Measurements from ENCODE around the gene KIF25.

The KIF25 gene

GRCh38 chr6:167987396-167988153, 9.9 kb upstream of the KIF25 start:
- H3K36me3 ChIP-seq (ENCODE audit: control insufficient read depth in 1 of 2, insufficient read depth in 2 of 2, low read length in 2 of 2) = no peaks in the 10 kb centered on the region
- no peaks in the 10 kb centered on the region for H3K9me3 ChIP-seq (ENCODE audit: control insufficient read depth in 1 of 2, low read length in 2 of 2)
- no peaks in the 10 kb centered on the region for H3K27me3 ChIP-seq (ENCODE audit: low read depth, low read length)
- no peak overlapping the region for H3K4me3 ChIP-seq (ENCODE audit: low read depth in 1 of 2, low read length in 2 of 2)
- H3K27ac ChIP-seq (ENCODE audit: low read length) = no peak overlapping the region
- H3K4me1 ChIP-seq (ENCODE audit: control insufficient read depth in 1 of 2, insufficient read depth in 2 of 2, low read length in 2 of 2) = no peaks in the 10 kb centered on the region

GRCh38 chr6:167988154-167988495, 9.3 kb upstream of the KIF25 start:
- Histone ChIP-seq H3K27me3 (ENCODE audit: low read depth, low read length) (no peaks in the 10 kb centered on the region), H3K4me3 (ENCODE audit: low read depth in 1 of 2, low read length in 2 of 2) (no peak overlapping the region), H3K27ac (ENCODE audit: low read length) (no peak overlapping the region), H3K9me3 (ENCODE audit: control insufficient read depth in 1 of 2, low read length in 2 of 2) (no peaks in the 10 kb centered on the region), H3K4me1 (ENCODE audit: control insufficient read depth in 1 of 2, insufficient read depth in 2 of 2, low read length in 2 of 2) (no peaks in the 10 kb centered on the region), H3K36me3 (ENCODE audit: control insufficient read depth in 1 of 2, insufficient read depth in 2 of 2, low read length in 2 of 2) (no peaks in the 10 kb centered on the region)

GRCh38 chr6:167988945-167989841, 8.3 kb upstream of the KIF25 start:
- Histone ChIP-seq H3K36me3 (ENCODE audit: control insufficient read depth in 1 of 2, insufficient read depth in 2 of 2, low read length in 2 of 2) (no peaks in the 10 kb centered on the region), H3K9me3 (ENCODE audit: control insufficient read depth in 1 of 2, low read length in 2 of 2) (no peaks in the 10 kb centered on the region), H3K27me3 (ENCODE audit: low read depth, low read length) (no peaks in the 10 kb centered on the region), H3K4me1 (ENCODE audit: control insufficient read depth in 1 of 2, insufficient read depth in 2 of 2, low read length in 2 of 2) (no peaks in the 10 kb centered on the region), H3K27ac (ENCODE audit: low read length) (no peak overlapping the region), H3K4me3 (ENCODE audit: low read depth in 1 of 2, low read length in 2 of 2) (no peak overlapping the region)

- no peaks in the 10 kb centered on the region for H3K4me1 ChIP-seq (ENCODE audit: control insufficient read depth in 1 of 2, insufficient read depth in 2 of 2, low read length in 2 of 2)
- no peaks in the 10 kb centered on the region for H3K9me3 ChIP-seq (ENCODE audit: control insufficient read depth in 1 of 2, low read length in 2 of 2)
- H3K27me3 ChIP-seq (ENCODE audit: low read depth, low read length) = no peaks in the 10 kb centered on the region
- H3K36me3 ChIP-seq (ENCODE audit: control insufficient read depth in 1 of 2, insufficient read depth in 2 of 2, low read length in 2 of 2) = no peaks in the 10 kb centered on the region
- H3K4me3 ChIP-seq (ENCODE audit: low read depth in 1 of 2, low read length in 2 of 2) = no peak overlapping the region
- no peak overlapping the region for H3K27ac ChIP-seq (ENCODE audit: low read length)
Measured at GRCh38 chr6:167990016-167990945, 7.2 kb upstream of the KIF25 start.

GRCh38 chr6:167993169-167993568, 4.3 kb upstream of the KIF25 start:
- H3K9me3 ChIP-seq (ENCODE audit: control insufficient read depth in 1 of 2, low read length in 2 of 2) = no peaks in the 10 kb centered on the region
- no peaks in the 10 kb centered on the region for H3K36me3 ChIP-seq (ENCODE audit: control insufficient read depth in 1 of 2, insufficient read depth in 2 of 2, low read length in 2 of 2)
- H3K4me1 ChIP-seq (ENCODE audit: control insufficient read depth in 1 of 2, insufficient read depth in 2 of 2, low read length in 2 of 2) = no peaks in the 10 kb centered on the region
- H3K27ac ChIP-seq (ENCODE audit: low read length) = no peak overlapping the region
- no peaks in the 10 kb centered on the region for H3K27me3 ChIP-seq (ENCODE audit: low read depth, low read length)
- H3K4me3 ChIP-seq (ENCODE audit: low read depth in 1 of 2, low read length in 2 of 2) = no peak overlapping the region

GRCh38 chr6:167993831-167994230, 3.6 kb upstream of the KIF25 start:
- Histone ChIP-seq H3K27ac (ENCODE audit: low read length) (no peak overlapping the region), H3K9me3 (ENCODE audit: control insufficient read depth in 1 of 2, low read length in 2 of 2) (no peaks in the 10 kb centered on the region), H3K4me3 (ENCODE audit: low read depth in 1 of 2, low read length in 2 of 2) (no peak overlapping the region), H3K4me1 (ENCODE audit: control insufficient read depth in 1 of 2, insufficient read depth in 2 of 2, low read length in 2 of 2) (no peaks in the 10 kb centered on the region), H3K36me3 (ENCODE audit: control insufficient read depth in 1 of 2, insufficient read depth in 2 of 2, low read length in 2 of 2) (no peaks in the 10 kb centered on the region), H3K27me3 (ENCODE audit: low read depth, low read length) (no peaks in the 10 kb centered on the region)

- no peaks in the 10 kb centered on the region for H3K9me3 ChIP-seq (ENCODE audit: control insufficient read depth in 1 of 2, low read length in 2 of 2)
- no peaks in the 10 kb centered on the region for H3K36me3 ChIP-seq (ENCODE audit: control insufficient read depth in 1 of 2, insufficient read depth in 2 of 2, low read length in 2 of 2)
- H3K27me3 ChIP-seq (ENCODE audit: low read depth, low read length) = no peaks in the 10 kb centered on the region
- H3K27ac ChIP-seq (ENCODE audit: low read length) = no peak overlapping the region
- H3K4me3 ChIP-seq (ENCODE audit: low read depth in 1 of 2, low read length in 2 of 2) = no peak overlapping the region
- no peaks in the 10 kb centered on the region for H3K4me1 ChIP-seq (ENCODE audit: control insufficient read depth in 1 of 2, insufficient read depth in 2 of 2, low read length in 2 of 2)
Measured at GRCh38 chr6:167995302-167995701, 2.2 kb upstream of the KIF25 start.

GRCh38 chr6:167995731-167996151, 1.7 kb upstream of the KIF25 start:
- H3K27ac ChIP-seq (ENCODE audit: low read length) = no peak overlapping the region

GRCh38 chr6:167996424-167997199, 859 bp upstream of the KIF25 start:
- no peak overlapping the region for H3K27ac ChIP-seq (ENCODE audit: low read length)
- no peak overlapping the region for H3K4me3 ChIP-seq (ENCODE audit: low read depth in 1 of 2, low read length in 2 of 2)
- H3K4me1 ChIP-seq (ENCODE audit: control insufficient read depth in 1 of 2, insufficient read depth in 2 of 2, low read length in 2 of 2) = no peaks in the 10 kb centered on the region
- H3K36me3 ChIP-seq (ENCODE audit: control insufficient read depth in 1 of 2, insufficient read depth in 2 of 2, low read length in 2 of 2) = no peaks in the 10 kb centered on the region
- no peaks in the 10 kb centered on the region for H3K27me3 ChIP-seq (ENCODE audit: low read depth, low read length)
- H3K9me3 ChIP-seq (ENCODE audit: control insufficient read depth in 1 of 2, low read length in 2 of 2) = no peaks in the 10 kb centered on the region

More at GRCh38 chr6:167995731-167996151, 1.7 kb upstream of the KIF25 start:
- H3K27me3 ChIP-seq (ENCODE audit: low read depth, low read length) = no peaks in the 10 kb centered on the region
- no peaks in the 10 kb centered on the region for H3K9me3 ChIP-seq (ENCODE audit: control insufficient read depth in 1 of 2, low read length in 2 of 2)
- no peaks in the 10 kb centered on the region for H3K36me3 ChIP-seq (ENCODE audit: control insufficient read depth in 1 of 2, insufficient read depth in 2 of 2, low read length in 2 of 2)
- H3K4me3 ChIP-seq (ENCODE audit: low read depth in 1 of 2, low read length in 2 of 2) = no peak overlapping the region
- H3K4me1 ChIP-seq (ENCODE audit: control insufficient read depth in 1 of 2, insufficient read depth in 2 of 2, low read length in 2 of 2) = no peaks in the 10 kb centered on the region

- no peak overlapping the region for H3K4me3 ChIP-seq (ENCODE audit: low read depth in 1 of 2, low read length in 2 of 2)
- no peak overlapping the region for H3K27ac ChIP-seq (ENCODE audit: low read length)
- H3K9me3 ChIP-seq (ENCODE audit: control insufficient read depth in 1 of 2, low read length in 2 of 2) = no peaks in the 10 kb centered on the region
- no peaks in the 10 kb centered on the region for H3K36me3 ChIP-seq (ENCODE audit: control insufficient read depth in 1 of 2, insufficient read depth in 2 of 2, low read length in 2 of 2)
- no peaks in the 10 kb centered on the region for H3K4me1 ChIP-seq (ENCODE audit: control insufficient read depth in 1 of 2, insufficient read depth in 2 of 2, low read length in 2 of 2)
- no peaks in the 10 kb centered on the region for H3K27me3 ChIP-seq (ENCODE audit: low read depth, low read length)
Measured at GRCh38 chr6:167998215-167998614, 744 bp downstream of the KIF25 start.
